Dedifferentiated amniotic fluid mesenchymal stem cell (primary cell): Measurements from ENCODE around the gene SYNM.
"Not testable (repeated sequence)": the region's sequence is repeated elsewhere in the genome, so short reads cannot be mapped to it uniquely, and the experiment has no call there.

Experiments used
- DNase-seq: peaks from one replicate; pipeline ENCODE4 v3.0.0-alpha.2; 2016; ENCODE audit errors: extremely low spot score

SYNM gene, protein sequence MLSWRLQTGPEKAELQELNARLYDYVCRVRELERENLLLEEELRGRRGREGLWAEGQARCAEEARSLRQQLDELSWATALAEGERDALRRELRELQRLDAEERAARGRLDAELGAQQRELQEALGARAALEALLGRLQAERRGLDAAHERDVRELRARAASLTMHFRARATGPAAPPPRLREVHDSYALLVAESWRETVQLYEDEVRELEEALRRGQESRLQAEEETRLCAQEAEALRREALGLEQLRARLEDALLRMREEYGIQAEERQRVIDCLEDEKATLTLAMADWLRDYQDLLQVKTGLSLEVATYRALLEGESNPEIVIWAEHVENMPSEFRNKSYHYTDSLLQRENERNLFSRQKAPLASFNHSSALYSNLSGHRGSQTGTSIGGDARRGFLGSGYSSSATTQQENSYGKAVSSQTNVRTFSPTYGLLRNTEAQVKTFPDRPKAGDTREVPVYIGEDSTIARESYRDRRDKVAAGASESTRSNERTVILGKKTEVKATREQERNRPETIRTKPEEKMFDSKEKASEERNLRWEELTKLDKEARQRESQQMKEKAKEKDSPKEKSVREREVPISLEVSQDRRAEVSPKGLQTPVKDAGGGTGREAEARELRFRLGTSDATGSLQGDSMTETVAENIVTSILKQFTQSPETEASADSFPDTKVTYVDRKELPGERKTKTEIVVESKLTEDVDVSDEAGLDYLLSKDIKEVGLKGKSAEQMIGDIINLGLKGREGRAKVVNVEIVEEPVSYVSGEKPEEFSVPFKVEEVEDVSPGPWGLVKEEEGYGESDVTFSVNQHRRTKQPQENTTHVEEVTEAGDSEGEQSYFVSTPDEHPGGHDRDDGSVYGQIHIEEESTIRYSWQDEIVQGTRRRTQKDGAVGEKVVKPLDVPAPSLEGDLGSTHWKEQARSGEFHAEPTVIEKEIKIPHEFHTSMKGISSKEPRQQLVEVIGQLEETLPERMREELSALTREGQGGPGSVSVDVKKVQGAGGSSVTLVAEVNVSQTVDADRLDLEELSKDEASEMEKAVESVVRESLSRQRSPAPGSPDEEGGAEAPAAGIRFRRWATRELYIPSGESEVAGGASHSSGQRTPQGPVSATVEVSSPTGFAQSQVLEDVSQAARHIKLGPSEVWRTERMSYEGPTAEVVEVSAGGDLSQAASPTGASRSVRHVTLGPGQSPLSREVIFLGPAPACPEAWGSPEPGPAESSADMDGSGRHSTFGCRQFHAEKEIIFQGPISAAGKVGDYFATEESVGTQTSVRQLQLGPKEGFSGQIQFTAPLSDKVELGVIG (N-terminal part only)

DNA sequence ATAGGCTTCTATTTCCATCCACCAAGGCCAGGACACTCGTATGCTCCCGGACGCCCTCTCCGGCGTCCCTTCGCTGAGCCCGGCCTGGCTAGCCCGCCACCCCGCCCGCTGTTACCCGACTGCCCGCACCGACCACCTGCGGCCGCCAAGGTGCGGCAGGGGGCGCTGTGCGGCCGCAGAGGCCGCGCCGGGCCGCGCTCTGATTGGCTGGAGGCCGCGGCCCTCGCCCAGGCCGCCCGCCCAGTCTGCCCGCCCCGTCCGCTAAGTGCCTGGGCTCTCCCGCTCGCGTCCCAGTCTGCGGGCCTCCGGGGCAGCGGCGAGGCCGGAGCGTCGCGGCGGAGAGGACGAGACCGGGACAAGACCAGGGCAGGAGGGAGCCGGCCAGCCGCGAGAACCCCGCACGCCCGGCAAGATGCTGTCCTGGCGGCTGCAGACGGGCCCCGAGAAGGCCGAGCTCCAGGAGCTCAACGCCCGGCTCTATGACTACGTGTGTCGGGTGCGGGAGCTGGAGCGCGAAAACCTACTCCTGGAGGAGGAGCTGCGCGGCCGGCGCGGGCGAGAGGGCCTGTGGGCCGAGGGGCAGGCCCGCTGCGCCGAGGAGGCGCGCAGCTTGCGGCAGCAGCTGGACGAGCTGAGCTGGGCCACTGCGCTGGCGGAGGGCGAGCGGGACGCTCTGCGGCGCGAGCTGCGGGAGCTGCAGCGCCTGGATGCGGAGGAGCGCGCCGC lies at the start of gene SYNM:
Gene SYNM (plus strand): TSS at position 293 of the 726 bp plus-strand sequence. CDS start 120 bp downstream, at position 413.
- peak; percentile 28 for DNase-seq

DNA sequence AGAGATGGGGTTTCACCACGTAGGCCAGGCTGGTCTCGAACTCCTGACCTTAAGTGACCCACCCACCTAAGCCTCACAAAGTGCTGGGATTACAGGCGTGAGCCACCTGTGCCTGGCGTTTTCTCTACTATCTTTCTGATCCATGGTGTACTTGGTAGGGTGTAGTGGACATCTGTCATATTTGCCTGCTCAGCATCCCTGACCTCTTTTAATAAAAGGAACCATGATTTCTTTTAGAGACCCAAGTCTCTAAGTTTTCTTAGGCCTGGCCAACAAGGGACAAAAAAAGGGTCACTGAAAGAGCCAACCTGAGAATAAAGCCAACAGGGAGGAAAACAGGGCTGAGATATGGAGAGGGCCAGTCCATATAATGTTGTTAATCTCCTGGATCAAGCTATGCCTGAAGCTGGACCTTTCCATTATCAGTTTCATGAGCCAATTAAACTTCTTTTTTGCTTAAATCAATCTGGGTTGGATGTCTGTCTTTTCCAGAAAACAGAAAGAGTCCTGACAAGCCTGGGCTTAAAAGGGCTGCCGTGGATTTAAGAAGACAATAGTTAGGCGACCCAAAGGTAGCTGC lies 49.2 kb upstream of the SYNM start:
- DNase-seq: no peak

DNA sequence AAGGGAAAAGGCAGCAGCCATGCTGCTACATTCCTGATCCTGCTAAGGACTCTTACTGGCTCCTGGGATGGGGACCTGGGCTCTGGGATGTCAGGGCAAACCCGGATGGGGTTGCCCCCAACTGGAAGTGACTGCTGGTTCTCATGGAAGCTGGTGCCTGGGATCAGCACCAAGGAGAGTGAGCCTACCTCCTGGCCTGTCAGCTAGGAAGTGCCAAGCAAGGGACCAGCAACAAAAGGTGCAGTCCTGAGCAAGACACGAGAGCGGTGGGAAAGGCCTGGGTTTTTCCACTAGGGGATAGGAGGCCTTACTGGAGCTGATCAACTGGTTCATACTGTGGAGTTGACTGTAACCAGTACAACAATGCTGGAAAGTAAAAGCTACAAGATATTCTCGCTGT lies 47.9 kb upstream of the SYNM start:
- DNase-seq: no peak

DNA sequence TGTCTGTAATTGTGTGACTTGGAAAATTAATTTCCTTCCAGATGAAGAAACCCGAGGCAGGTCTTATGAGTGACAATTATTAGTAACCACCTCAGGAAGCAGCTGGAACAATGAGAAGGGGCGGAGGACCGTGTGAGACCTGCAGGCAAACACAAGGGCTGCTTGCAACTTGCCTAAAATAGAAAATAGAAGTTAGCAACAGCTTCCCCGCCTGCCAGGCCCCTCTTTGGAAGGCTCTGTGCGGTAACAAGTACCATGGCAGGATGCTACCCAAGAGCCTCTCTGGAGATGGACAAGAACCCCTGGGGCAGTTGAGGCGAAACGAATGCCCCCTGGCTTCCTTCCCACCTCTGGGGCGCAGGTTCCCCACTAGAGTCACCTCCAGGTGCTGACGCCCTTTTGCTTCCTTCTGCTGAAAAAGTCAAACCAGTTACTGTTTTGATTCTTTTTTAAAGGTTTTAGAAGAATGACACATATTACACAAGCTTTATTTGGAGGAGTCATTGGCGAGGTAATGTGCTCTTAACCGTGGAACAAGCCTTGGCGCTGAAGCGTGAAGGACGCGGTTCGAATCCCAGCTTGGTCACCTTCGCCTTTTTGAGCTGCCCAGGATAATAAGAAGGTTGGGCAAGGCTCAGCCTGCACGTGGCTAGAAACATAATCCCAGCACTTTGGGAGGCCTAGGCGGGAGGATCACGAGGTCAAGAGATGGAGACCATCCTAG lies 47.0 kb upstream of the SYNM start:
- DNase-seq: no peak

DNA sequence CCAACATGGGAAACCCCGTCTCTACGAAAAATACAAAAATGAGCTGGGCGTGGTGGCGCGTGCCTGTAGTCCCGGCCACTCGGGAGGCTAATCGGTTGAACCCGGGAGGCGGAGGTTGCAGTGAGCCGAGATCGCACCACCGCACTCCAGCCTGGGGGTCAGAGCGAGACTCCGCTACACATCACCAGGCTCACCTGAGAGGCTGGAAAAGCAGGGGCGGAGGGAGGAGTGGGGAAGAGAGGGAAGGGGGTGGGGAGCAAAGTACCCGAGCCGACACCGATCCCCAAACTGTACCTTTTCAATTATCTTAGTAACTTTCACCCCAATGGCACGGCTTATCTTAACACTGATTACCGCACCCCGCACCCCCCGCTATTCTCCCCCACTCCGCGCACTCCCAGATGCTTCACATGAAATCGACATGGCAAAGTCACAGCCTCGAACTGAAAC lies 46.4 kb upstream of the SYNM start:
- no peak for DNase-seq

DNA sequence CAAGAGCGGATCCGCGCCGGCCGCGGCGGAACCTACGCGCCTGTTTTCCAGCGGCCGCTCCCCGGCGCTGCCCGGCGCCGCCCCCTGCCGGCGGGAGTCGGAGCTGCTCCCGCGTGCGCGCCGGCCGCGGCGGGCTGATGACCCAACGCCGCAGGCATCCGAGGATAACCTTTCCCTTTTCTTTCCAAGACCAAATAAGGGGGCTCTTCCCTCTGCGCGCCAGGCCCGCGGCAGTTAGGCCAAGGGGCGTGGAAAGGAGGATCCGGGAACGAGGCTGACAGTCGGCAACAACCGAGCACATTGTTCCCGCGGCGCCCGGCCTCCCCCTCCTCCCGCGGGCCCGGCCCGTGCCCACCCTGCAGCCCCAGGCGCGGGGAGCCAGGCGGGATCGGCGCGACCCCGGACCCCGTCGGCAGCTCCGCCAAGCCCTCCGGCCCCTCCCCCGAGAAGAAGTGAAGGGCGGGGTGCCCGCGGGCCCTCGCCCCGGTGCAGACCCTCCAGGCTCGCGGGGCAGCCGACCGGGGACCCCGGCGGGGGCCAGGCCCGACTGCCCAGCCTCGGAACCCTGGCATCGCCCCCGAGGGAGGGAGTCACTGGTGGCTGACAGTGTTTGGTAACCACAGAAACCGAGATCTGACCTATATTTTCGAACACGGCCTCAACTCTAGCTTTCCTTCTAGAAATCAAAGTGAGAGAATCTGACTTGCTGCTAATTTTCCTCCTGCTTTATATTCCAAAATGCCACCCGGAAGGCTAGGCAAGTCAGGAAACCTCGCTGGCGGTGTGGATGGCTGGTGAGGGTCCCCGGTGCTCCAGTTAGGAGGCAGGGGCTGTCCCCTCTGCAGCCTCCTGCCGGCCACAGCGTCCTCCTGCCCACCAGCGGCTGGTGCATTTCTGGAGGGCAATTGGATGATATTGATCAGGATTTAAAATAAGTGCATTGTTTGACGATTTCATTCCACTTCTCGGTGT lies 45.6 kb upstream of the SYNM start:
- DNase-seq: peak; percentile 76

DNA sequence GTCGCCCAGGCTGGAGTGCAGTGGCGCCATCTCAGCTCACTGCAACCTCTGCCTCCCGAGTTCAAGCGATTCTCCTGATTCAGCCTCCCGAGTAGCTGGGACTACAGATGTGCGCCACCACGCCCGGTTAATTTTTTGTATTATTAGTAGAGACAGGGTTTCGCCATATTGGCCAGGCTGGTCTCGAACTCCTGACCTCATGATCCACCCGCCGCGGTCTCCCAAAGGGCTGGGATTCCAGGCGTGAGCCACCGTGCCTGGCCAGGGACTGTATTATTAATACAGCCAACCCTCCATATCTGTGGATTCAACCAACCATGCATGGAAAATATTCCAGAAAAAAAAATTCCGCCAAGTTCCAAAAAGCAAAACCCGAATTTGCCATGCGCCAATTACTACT lies 44.7 kb upstream of the SYNM start:
- not testable (repeated sequence) for DNase-seq

DNA sequence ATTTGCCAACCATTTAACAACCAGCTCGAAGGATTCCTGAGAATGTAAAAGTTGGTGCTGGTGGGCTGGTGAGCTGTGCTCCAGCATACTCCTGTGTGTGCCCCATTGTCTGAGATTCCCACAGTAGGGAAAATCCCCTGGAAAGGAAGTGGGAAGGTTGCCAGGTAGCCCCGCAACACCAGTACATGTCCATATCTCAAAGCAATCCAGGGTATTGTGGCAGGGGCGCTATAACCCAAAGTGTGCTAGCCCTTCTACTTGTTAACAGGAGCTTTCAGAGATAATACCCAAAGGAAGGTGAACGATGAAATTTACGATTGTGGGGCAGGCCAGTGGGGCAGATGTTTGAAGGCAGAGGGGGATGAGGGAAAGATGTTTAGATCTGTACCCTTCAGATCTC lies 42.7 kb upstream of the SYNM start:
- no peak for DNase-seq

DNA sequence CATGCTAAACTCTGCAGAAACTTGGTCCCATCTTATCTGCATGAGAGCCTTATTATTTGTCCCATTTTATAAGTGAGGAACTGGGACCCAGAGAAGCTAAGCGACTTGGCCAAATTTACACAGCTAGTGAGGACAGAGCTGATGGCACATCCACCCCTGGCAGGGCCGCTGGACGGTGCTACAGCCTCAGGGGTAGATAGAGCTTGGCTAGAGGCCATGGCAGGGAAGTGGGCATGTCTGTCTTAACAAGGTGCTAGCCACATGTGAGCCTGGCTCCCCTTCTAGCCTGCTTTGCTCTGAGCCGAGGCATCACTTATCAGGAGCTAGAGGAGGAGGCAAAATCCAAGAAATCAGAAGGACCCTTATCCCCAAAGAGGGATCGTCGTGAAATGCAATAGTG lies 36.7 kb upstream of the SYNM start:
- no peak for DNase-seq

DNA sequence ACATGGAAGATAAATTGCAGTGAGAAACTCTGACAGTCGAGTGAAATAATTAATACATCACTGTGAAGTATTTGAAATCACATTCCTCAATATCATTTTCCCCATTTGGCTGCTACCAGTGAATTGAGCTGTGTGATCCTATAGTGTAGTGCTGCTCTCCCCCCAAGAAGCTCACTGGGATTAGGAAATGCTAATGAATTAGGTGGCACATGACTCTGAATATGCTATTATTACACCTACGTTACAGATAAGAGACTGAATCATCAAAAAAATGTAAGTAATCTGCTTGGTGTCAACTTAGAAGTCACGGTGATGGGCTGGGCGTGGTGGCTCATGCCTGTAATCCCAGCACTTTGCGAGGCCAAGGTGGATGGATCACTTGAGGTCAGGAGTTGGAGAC lies 34.7 kb upstream of the SYNM start:
- DNase-seq: no peak

DNA sequence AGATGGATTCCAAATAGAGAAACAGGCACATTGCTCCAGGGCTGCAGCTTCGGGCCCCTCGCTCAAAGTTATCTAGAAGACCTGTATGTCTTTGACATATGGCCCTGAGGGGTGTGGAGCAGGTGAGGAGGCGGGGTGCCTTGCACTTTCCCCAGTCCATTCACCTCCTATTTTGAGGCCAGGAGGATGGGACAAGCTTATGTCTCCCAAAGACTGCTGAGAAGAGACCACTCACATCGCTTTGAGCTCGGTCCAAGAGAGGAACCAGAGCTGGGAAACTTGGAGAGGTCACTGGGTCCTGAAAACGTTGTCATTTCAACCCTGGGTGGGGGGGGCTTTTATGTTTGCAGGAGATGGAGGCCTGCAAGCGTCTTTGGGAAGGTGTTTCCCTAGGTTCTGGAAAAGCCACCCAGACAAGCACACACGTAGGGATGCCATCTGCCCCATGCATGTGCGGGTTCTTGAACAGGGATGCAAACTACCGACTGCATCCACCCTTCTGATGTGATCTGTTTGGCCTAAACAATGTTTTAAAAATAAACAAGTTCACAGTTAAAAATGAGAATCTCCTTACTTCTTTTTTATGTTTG lies 33.7 kb upstream of the SYNM start:
- DNase-seq: no peak

DNA sequence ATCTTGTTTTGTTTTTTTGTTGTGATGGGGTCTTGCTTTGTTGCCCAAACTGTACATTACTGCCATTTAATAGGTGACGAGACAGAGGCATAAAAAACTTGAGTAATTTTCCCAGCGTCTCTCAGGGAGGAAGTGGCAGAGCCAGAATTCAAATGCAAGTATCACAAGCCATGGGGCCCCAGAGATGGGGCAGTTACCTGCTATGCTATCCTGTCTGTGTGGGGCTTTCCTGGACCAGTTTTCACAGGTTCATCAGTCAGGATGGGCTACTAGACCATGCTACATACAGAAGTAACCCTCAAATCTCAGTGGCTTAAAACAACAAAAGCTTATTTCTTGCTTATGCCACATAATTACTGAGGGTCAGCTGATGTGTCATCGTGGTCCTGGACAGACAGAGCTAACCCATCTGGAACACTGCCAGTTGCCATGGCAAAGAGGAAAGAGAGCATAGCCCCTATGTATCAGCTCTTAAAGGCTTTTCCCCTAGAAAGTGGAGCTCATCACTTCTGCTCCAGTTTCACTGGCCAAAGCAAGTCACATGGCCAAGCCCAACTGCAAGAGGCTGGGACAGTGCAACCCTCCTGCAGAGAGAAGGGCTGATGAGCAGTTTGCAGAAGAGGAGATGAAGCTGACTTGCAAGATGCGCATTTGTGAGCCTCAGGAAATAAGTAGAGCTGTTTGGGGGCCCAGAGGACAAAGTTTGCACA lies 31.7 kb upstream of the SYNM start:
- no peak for DNase-seq

DNA sequence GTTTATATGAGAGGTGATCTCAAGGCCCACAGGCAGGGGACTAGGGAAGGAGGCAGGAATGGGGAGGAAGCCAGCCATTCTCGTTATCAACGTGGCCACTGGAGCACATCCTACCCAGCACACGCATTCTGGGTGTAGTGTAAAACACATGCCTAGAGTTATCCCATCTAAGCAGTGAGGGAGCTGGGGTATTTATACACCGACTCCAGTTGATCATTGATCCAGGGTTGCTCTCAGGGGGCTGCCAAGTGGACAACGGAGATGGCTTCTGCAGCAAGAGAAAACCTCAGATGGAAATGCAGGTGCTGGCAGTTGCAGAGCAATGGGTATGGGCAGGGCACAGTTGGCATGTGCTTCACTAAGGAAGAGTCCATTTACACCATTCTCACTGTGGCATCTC lies 30.4 kb upstream of the SYNM start:
- no peak for DNase-seq

DNA sequence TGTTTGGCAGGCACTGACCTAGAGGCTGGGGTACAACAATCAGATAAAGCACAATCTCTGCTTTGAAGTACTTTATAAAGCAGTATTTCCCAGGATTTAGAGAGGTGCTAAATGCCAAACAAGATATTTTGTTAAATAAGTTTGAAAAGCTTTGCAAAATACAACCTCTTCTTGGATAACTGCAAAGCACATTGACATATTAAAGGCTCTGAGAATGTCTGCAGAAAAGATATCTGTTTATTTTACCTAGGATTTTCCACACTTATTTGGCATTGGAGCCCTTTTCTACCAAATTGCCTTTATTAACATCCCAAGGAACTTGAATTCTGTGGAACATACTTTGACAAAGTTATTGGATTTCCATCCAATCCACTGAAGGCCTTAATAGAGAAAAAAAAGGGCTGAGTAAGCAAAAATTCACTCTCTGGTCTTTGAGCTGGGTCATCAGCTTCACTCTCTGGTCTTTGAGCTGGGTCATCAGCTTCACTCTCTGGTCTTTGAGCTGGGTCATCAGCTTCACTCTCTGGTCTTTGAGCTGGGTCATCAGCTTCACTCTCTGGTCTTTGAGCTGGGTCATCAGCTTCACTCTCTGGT lies 29.7 kb upstream of the SYNM start:
- not testable (repeated sequence) for DNase-seq

DNA sequence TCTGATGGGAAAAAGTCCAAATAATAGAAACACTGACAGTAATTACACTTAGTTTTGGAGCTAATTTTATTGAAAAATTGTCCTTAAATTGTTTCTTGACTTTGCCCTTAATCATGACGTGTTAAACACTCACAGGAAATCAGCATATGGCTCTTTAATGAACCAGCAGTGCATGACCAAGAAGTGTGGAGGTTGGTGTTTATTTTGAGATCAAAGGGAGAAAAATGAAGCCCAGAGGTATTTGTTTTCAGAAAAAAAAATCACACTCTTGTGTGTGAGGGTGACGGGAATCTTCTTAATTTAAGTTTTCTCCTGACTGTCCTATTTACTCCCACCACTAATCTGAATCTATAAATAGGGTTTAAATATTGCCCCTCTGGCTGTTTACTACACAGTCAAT lies 28.8 kb upstream of the SYNM start:
- no peak for DNase-seq

DNA sequence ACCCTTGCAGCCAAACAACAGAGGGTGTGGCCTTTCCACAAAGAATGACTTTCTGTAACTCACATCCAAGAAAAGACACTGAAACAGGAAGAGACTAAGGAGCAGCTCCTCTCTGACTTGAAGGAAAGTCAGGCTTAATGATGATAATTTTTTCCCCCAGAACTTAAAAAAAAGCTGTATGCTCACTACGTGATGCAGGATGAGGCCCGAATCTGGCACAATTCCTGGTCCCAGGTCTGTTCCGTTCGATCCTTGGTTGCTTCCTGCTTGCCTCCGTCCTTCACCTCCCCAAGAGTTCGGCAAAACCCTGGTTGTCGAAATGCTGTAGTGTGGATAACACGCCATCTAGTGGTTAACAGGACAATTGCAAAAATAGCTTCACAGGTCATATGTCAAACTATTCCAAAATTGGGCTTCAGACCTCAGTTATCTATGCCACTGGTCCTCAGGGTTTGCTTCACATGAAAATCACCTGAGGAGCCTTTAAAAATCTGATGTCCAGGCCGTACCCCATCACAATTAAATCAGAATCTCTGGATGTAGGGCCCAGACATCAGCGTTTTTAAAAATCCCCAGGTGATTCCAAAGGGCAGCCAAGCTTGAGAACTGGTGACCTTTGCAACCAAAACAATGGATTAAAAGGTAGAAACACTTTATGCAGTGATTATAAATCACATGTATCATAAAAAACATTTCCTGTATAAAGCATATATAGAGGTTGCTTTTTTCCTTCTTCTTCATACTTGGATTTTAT lies 28.1 kb upstream of the SYNM start:
- peak; percentile 86 for DNase-seq

DNA sequence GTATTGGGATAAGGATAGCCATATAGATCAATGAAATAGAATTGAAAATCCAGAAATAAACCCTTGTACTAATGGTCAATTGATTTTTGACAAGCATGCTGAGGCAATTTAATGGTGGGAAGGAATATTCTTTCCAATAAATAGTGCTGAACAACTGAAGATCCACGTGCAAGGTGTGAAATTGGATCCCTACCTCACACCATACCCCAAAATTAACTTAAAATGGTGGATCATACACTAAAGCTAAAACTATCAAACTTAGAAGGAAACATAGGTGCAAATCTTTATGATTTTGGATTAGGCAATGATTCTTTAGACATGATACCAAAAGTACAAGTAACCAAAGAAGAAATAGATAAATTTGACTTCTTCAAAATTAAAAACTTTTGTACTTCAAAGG lies 22.1 kb upstream of the SYNM start:
- no peak for DNase-seq
